ENCODE measurements around the gene COQ5.
"Not testable (repeated sequence)": the region's sequence is repeated elsewhere in the genome, so short reads cannot be mapped to it uniquely, and the experiment has no call there.

COQ5 gene

GRCh38 chr12:120519324-120519723 lies 9.6 kb downstream of the COQ5 start:
- not testable (repeated sequence) for H3K4me3 ChIP-seq (ENCODE audit: low read length); H3K27me3 ChIP-seq (ENCODE audit: insufficient read depth, low read length, poor library complexity); H3K23ac ChIP-seq (ENCODE audit: low read length); H3K18ac ChIP-seq (ENCODE audit: low read length); H3K27ac ChIP-seq (ENCODE audit: low read depth, low read length); H2BK15ac ChIP-seq (replicated peaks; ENCODE audit: low read depth); H2BK120ac ChIP-seq (ENCODE audit: low read depth, low read length); H4K8ac ChIP-seq (ENCODE audit: low read depth, low read length); H3K9ac ChIP-seq (ENCODE audit: low read length); H2BK5ac ChIP-seq (ENCODE audit: low read length); H3K4me1 ChIP-seq (ENCODE audit: control insufficient read depth, low read depth, low read length); H3K4me2 ChIP-seq (ENCODE audit: low read length); H2AK5ac ChIP-seq (ENCODE audit: low read length); H3K79me2 ChIP-seq (ENCODE audit: control insufficient read depth, insufficient read depth, low read length); H3K36me3 ChIP-seq (ENCODE audit: control insufficient read depth, insufficient read depth, low read length); H3K79me1 ChIP-seq (ENCODE audit: low read length); H3K56ac ChIP-seq (ENCODE audit: low read length); H4K5ac ChIP-seq (ENCODE audit: low read length); H3K4ac ChIP-seq (ENCODE audit: low read depth, low read length); DNase-seq
- WGBS (ENCODE audit: extremely low coverage, insufficient coverage, low lambda C conversion rate) = no CpG with 5 or more reads among the region's 8 CpGs

DNA sequence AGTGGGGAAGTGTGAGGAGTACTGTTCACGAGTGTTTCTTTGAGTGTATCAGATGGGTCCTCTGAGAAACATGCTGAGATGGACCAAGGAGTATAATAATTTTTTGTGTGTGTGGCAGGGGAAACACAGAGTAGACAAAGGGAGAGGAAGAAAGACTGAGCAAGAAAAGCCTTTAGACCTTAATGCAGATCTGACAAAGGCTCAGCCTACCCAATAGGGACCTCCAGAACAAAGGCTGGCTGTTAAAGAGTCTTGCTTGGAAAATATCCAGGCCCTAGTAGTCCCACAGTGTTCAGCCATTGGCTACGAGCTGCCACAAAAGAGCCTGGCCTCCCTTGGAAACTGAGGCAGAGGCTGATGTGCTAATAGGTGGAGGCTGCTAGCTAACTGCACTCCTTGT lies 13.5 kb downstream of the COQ5 start:
- Histone ChIP-seq H3K23ac (ENCODE audit: low read length) (no peak overlapping the region), H3K4me1 (ENCODE audit: control insufficient read depth, low read depth, low read length) (no peaks in the 10 kb centered on the region), H3K36me3 (ENCODE audit: control insufficient read depth, insufficient read depth, low read length) (peaks cover 3% of the 10 kb centered on the region), H3K18ac (ENCODE audit: low read length) (no peak overlapping the region), H3K4me2 (ENCODE audit: low read length) (no peak overlapping the region), H3K4ac (ENCODE audit: low read depth, low read length) (no peak overlapping the region), H4K8ac (ENCODE audit: low read depth, low read length) (no peak overlapping the region), H3K56ac (ENCODE audit: low read length) (no peak overlapping the region), H4K5ac (ENCODE audit: low read length) (no peak overlapping the region), H3K27me3 (ENCODE audit: insufficient read depth, low read length, poor library complexity) (no peaks in the 10 kb centered on the region), H3K79me1 (ENCODE audit: low read length) (no peaks in the 10 kb centered on the region), H3K79me2 (ENCODE audit: control insufficient read depth, insufficient read depth, low read length) (no peaks in the 10 kb centered on the region), H2BK120ac (ENCODE audit: low read depth, low read length) (no peak overlapping the region), H3K27ac (ENCODE audit: low read depth, low read length) (no peak overlapping the region), H2AK5ac (ENCODE audit: low read length) (no peak overlapping the region), H2BK15ac (replicated peaks; ENCODE audit: low read depth) (no peak overlapping the region), H3K4me3 (ENCODE audit: low read length) (no peak overlapping the region), H3K9ac (ENCODE audit: low read length) (no peak overlapping the region), H2BK5ac (ENCODE audit: low read length) (no peak overlapping the region)
- WGBS (ENCODE audit: extremely low coverage, insufficient coverage, low lambda C conversion rate) = no CpG with 5 or more reads among the region's 2 CpGs
- DNase-seq = no peak

DNA sequence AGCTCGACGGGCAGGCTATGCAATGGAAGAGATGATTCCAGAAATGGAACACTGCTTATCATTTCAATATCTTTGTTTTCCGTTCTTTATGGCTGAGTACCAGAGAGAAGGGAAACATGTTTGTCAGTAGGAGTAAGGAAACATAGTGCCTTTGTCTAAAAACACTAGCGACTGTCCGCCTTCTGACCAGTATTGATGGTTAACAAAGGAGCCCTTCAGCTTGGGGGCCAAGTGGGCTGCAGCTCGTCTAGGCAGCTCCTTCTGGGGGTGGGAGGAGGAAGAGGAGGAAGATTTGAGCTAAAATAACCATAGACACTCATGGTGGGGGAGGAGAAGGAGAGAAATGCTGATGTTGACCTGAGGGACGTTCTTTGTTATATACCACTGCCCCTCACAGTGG lies 15.0 kb downstream of the COQ5 start:
- Histone ChIP-seq H3K18ac (ENCODE audit: low read length) (no peak overlapping the region), H2BK5ac (ENCODE audit: low read length) (no peak overlapping the region), H3K56ac (ENCODE audit: low read length) (no peak overlapping the region), H3K27ac (ENCODE audit: low read depth, low read length) (no peak overlapping the region), H4K8ac (ENCODE audit: low read depth, low read length) (no peak overlapping the region), H3K4me2 (ENCODE audit: low read length) (no peak overlapping the region), H3K4ac (ENCODE audit: low read depth, low read length) (no peak overlapping the region), H2BK15ac (replicated peaks; ENCODE audit: low read depth) (no peak overlapping the region), H2AK5ac (ENCODE audit: low read length) (no peak overlapping the region), H4K5ac (ENCODE audit: low read length) (no peak overlapping the region), H3K9ac (ENCODE audit: low read length) (no peak overlapping the region), H3K36me3 (ENCODE audit: control insufficient read depth, insufficient read depth, low read length) (peaks cover 5% of the 10 kb centered on the region), H3K4me1 (ENCODE audit: control insufficient read depth, low read depth, low read length) (no peaks in the 10 kb centered on the region), H2BK120ac (ENCODE audit: low read depth, low read length) (no peak overlapping the region), H3K79me1 (ENCODE audit: low read length) (no peaks in the 10 kb centered on the region), H3K4me3 (ENCODE audit: low read length) (no peak overlapping the region), H3K27me3 (ENCODE audit: insufficient read depth, low read length, poor library complexity) (no peaks in the 10 kb centered on the region), H3K79me2 (ENCODE audit: control insufficient read depth, insufficient read depth, low read length) (no peaks in the 10 kb centered on the region), H3K23ac (ENCODE audit: low read length) (no peak overlapping the region)
- no CpG with 5 or more reads among the region's 7 CpGs for WGBS (ENCODE audit: extremely low coverage, insufficient coverage, low lambda C conversion rate)
- DNase-seq = no peak

- no CpG with 5 or more reads among the region's 8 CpGs for WGBS (ENCODE audit: extremely low coverage, insufficient coverage, low lambda C conversion rate)
- Histone ChIP-seq H2BK15ac (replicated peaks; ENCODE audit: low read depth) (no peak overlapping the region), H3K27ac (ENCODE audit: low read depth, low read length) (no peak overlapping the region), H3K18ac (ENCODE audit: low read length) (no peak overlapping the region), H4K8ac (ENCODE audit: low read depth, low read length) (no peak overlapping the region), H3K79me1 (ENCODE audit: low read length) (no peaks in the 10 kb centered on the region), H2BK120ac (ENCODE audit: low read depth, low read length) (no peak overlapping the region), H3K4me3 (ENCODE audit: low read length) (no peak overlapping the region), H4K5ac (ENCODE audit: low read length) (no peak overlapping the region), H3K4ac (ENCODE audit: low read depth, low read length) (no peak overlapping the region), H3K23ac (ENCODE audit: low read length) (no peak overlapping the region), H3K27me3 (ENCODE audit: insufficient read depth, low read length, poor library complexity) (no peaks in the 10 kb centered on the region), H3K4me1 (ENCODE audit: control insufficient read depth, low read depth, low read length) (no peaks in the 10 kb centered on the region), H3K36me3 (ENCODE audit: control insufficient read depth, insufficient read depth, low read length) (peaks cover 2% of the 10 kb centered on the region), H2BK5ac (ENCODE audit: low read length) (no peak overlapping the region), H3K4me2 (ENCODE audit: low read length) (no peak overlapping the region), H2AK5ac (ENCODE audit: low read length) (no peak overlapping the region), H3K9ac (ENCODE audit: low read length) (no peak overlapping the region), H3K56ac (ENCODE audit: low read length) (no peak overlapping the region), H3K79me2 (ENCODE audit: control insufficient read depth, insufficient read depth, low read length) (no peaks in the 10 kb centered on the region)
- DNase-seq = no peak
These were observed 20.4 kb downstream of the COQ5 start for GRCh38 chr12:120508537-120508936.

- Histone ChIP-seq H2BK120ac (ENCODE audit: low read depth, low read length) (no peak overlapping the region), H3K4me2 (ENCODE audit: low read length) (no peak overlapping the region), H3K4me3 (ENCODE audit: low read length) (no peak overlapping the region), H3K27me3 (ENCODE audit: insufficient read depth, low read length, poor library complexity) (no peaks in the 10 kb centered on the region), H2AK5ac (ENCODE audit: low read length) (no peak overlapping the region), H3K79me2 (ENCODE audit: control insufficient read depth, insufficient read depth, low read length) (no peaks in the 10 kb centered on the region), H4K5ac (ENCODE audit: low read length) (no peak overlapping the region), H3K18ac (ENCODE audit: low read length) (no peak overlapping the region), H3K4me1 (ENCODE audit: control insufficient read depth, low read depth, low read length) (no peaks in the 10 kb centered on the region), H3K9ac (ENCODE audit: low read length) (no peak overlapping the region), H3K36me3 (ENCODE audit: control insufficient read depth, insufficient read depth, low read length) (no peaks in the 10 kb centered on the region), H3K79me1 (ENCODE audit: low read length) (no peaks in the 10 kb centered on the region), H3K27ac (ENCODE audit: low read depth, low read length) (no peak overlapping the region), H3K23ac (ENCODE audit: low read length) (no peak overlapping the region), H3K56ac (ENCODE audit: low read length) (no peak overlapping the region), H4K8ac (ENCODE audit: low read depth, low read length) (no peak overlapping the region), H2BK5ac (ENCODE audit: low read length) (no peak overlapping the region), H2BK15ac (replicated peaks; ENCODE audit: low read depth) (no peak overlapping the region), H3K4ac (ENCODE audit: low read depth, low read length) (no peak overlapping the region)
- WGBS (ENCODE audit: extremely low coverage, insufficient coverage, low lambda C conversion rate) = no CpG with 5 or more reads among the region's 4 CpGs
- no peak for DNase-seq
These were observed 24.4 kb downstream of the COQ5 start for GRCh38 chr12:120504587-120504986.

GRCh38 chr12:120500581-120500980 lies 28.4 kb downstream of the COQ5 start:
- no peak overlapping the region for H2BK120ac ChIP-seq (ENCODE audit: low read depth, low read length)
- peaks cover 6% of the 10 kb centered on the region for H3K79me1 ChIP-seq (ENCODE audit: low read length)
- H3K4me2 ChIP-seq (ENCODE audit: low read length) = no peak overlapping the region
- H3K4ac ChIP-seq (ENCODE audit: low read depth, low read length) = no peak overlapping the region
- no peak for DNase-seq
- H4K8ac ChIP-seq (ENCODE audit: low read depth, low read length) = no peak overlapping the region
- no peak overlapping the region for H2BK15ac ChIP-seq (replicated peaks; ENCODE audit: low read depth)
- no peak overlapping the region for H2BK5ac ChIP-seq (ENCODE audit: low read length)
- no peak overlapping the region for H3K27ac ChIP-seq (ENCODE audit: low read depth, low read length)
- peaks cover 20% of the 10 kb centered on the region for H3K79me2 ChIP-seq (ENCODE audit: control insufficient read depth, insufficient read depth, low read length)
- no peak overlapping the region for H3K56ac ChIP-seq (ENCODE audit: low read length)
- H2AK5ac ChIP-seq (ENCODE audit: low read length) = no peak overlapping the region
- no peak overlapping the region for H3K9ac ChIP-seq (ENCODE audit: low read length)
- no peaks in the 10 kb centered on the region for H3K27me3 ChIP-seq (ENCODE audit: insufficient read depth, low read length, poor library complexity)
- no peak overlapping the region for H3K4me3 ChIP-seq (ENCODE audit: low read length)
- WGBS (ENCODE audit: extremely low coverage, insufficient coverage, low lambda C conversion rate) = no CpG with 5 or more reads among the region's 1 CpG
- H3K23ac ChIP-seq (ENCODE audit: low read length) = no peak overlapping the region
- H3K4me1 ChIP-seq (ENCODE audit: control insufficient read depth, low read depth, low read length) = peaks cover 2% of the 10 kb centered on the region
- peaks cover 4% of the 10 kb centered on the region for H3K36me3 ChIP-seq (ENCODE audit: control insufficient read depth, insufficient read depth, low read length)
- no peak overlapping the region for H3K18ac ChIP-seq (ENCODE audit: low read length)
- no peak overlapping the region for H4K5ac ChIP-seq (ENCODE audit: low read length)

All from mesendoderm (in vitro differentiated cells).